NB4 (cell line): ENCODE measurements around the gene ACER3.

Source experiments
- DNase-seq: peaks from one replicate; pipeline ENCODE4 v3.0.0; 2010; ENCODE audit warnings: low read depth
- H3K4me3 ChIP-seq: one replicate; pipeline ENCODE4 v1.5.1; 2011; ENCODE audit warnings: mild to moderate bottlenecking, low read depth, low read length, moderate library complexity
- MAX ChIP-seq: IDR thresholded peaks from 2 replicates; pipeline ENCODE4 v1.6.1; 2011; ENCODE audit warnings: low read depth, low read length
- MYC ChIP-seq: IDR thresholded peaks from 2 replicates; pipeline ENCODE4 v1.6.1; 2011; ENCODE audit warnings: low read depth, low read length
- POLR2A ChIP-seq: IDR thresholded peaks from 2 replicates; pipeline ENCODE4 v1.6.1; 2011; ENCODE audit warnings: mild to moderate bottlenecking; ENCODE audit not compliant: insufficient read length; ENCODE audit errors: extremely low read depth
- TF ChIP-seq, protein P1 (sequence below): IDR thresholded peaks from one replicate; pipeline ENCODE4 v1.5.1; 2012; ENCODE audit warnings: low read depth, low read length

ACER3 gene

DNA sequence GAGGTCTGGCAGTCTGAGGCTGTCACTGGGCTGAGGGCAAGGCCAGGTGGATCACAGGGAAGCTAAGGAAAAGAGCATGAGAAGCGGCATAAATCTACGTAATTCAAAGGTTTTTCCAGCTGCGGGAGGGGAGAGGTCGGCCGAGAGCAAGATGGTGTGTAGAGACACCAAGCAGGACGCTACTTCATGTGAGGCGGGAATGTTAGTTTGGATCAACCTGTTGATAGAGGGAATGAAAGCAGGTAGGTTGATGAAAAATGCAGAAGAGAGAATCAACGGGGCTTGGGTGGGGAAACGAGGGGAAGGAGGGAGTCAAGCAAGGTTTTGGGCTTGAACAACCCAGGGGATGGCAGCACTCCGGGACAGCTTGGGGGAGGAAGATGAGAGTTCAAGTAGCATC, 176.3 kb downstream of the ACER3 start:
- no peak for TF ChIP-seq POLR2A
- TF ChIP-seq, protein P1, sequence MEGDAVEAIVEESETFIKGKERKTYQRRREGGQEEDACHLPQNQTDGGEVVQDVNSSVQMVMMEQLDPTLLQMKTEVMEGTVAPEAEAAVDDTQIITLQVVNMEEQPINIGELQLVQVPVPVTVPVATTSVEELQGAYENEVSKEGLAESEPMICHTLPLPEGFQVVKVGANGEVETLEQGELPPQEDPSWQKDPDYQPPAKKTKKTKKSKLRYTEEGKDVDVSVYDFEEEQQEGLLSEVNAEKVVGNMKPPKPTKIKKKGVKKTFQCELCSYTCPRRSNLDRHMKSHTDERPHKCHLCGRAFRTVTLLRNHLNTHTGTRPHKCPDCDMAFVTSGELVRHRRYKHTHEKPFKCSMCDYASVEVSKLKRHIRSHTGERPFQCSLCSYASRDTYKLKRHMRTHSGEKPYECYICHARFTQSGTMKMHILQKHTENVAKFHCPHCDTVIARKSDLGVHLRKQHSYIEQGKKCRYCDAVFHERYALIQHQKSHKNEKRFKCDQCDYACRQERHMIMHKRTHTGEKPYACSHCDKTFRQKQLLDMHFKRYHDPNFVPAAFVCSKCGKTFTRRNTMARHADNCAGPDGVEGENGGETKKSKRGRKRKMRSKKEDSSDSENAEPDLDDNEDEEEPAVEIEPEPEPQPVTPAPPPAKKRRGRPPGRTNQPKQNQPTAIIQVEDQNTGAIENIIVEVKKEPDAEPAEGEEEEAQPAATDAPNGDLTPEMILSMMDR = no peak
- no peak for TF ChIP-seq MYC
- TF ChIP-seq MAX = no peak
- DNase-seq = no peak
- no peak overlapping the region for H3K4me3 ChIP-seq

DNA sequence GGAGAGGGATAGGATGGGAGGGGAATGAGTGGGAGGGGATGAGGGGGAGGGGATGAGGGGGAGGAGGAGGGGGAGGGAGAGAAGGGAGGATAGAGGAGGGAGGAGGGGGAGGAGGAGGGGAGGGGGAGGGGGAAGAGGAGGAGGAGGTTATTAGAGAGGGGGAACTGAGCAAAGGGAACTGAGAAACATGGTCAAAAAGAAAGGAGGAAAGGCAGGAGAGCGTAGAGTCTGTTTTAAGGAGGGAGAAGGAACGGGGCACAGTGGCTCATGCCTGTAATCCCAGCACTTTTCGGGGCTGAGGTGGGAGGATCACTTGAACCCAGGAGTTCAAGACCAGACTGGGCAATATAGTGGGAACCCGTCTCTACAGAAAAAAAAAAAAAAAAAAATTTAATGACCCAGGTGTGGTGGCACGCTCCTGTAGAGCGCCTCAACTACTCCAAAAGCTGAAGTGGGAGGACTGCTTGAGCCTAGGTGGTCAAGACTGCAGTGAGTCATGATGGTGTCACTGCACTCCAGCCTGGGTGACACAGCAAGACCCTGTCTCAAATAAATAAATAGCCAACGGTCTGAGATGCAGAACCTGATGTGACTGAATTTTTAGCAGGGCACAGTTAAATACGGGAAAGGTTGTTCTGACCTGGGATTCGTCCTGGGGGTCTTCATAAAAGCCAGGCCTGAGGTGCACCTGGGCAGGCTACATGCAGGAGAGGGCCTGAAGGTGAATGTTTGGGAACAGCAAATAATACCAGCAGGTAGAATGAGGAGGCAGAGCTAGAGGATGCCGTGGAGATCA, 177.5 kb downstream of the ACER3 start:
- no peak overlapping the region for H3K4me3 ChIP-seq
- DNase-seq = peak; percentile 68
- TF ChIP-seq POLR2A (no peak), MYC (no peak), MAX (no peak)
- TF ChIP-seq, protein P1 = no peak

GRCh38 chr11:77038825-77039326, 178.2 kb downstream of the ACER3 start:
- no peak for TF ChIP-seq POLR2A
- TF ChIP-seq, protein P1 = no peak
- TF ChIP-seq MAX = no peak
- TF ChIP-seq MYC = no peak
- no peak overlapping the region for H3K4me3 ChIP-seq
- DNase-seq = peak; percentile 52

- TF ChIP-seq MAX = no peak
- H3K4me3 ChIP-seq = no peak overlapping the region
- no peak for DNase-seq
Measured at GRCh38 chr11:77039491-77040400, 179.0 kb downstream of the ACER3 start.

DNA sequence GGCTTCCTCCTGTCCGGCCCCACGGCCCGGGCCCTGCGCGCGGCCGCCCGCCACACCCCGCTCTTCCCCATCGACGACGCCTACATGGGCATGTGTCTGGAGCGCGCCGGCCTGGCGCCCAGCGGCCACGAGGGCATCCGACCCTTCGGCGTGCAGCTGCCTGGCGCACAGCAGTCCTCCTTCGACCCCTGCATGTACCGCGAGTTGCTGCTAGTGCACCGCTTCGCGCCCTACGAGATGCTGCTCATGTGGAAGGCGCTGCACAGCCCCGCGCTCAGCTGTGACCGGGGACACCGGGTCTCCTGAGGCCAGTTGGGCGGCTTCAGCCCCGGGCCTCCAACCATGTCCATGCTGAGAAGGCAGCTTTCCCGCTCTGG, 179.7 kb downstream of the ACER3 start:
- TF ChIP-seq MYC (no peak), MAX (no peak), POLR2A (no peak)
- TF ChIP-seq, protein P1 = no peak
- H3K4me3 ChIP-seq = no peak overlapping the region

GRCh38 chr11:77040889-77041288, 180.2 kb downstream of the ACER3 start:
- no peak for DNase-seq
- H3K4me3 ChIP-seq = no peak overlapping the region
- no peak for TF ChIP-seq POLR2A
- TF ChIP-seq, protein P1 = no peak
- no peak for TF ChIP-seq MYC
- TF ChIP-seq MAX = no peak

More for the DNA sequence above, 179.7 kb downstream of the ACER3 start:
- DNase-seq = no peak
